NCI-H187 treated with DMSO at 0.1 percent for 48 hours (cell line): ENCODE results near the gene MYO16.
"Not testable (repeated sequence)": the region's sequence is repeated elsewhere in the genome, so short reads cannot be mapped to it uniquely, and the experiment has no call there.

Experiments used
- DNase-seq: peaks from one replicate; lab custom pipeline; 2025; lab: John Stamatoyannopoulos, UW

Gene MYO16

GRCh38 chr13:108983273-108983672 is 353.9 kb downstream of the MYO16 start:
- DNase-seq: no peak

- no peak for DNase-seq
Measured at GRCh38 chr13:108984251-108984920, 355.0 kb downstream of the MYO16 start.

GRCh38 chr13:108985166-108985565 is 355.8 kb downstream of the MYO16 start:
- no peak for DNase-seq

GRCh38 chr13:108987517-108987916 is 358.1 kb downstream of the MYO16 start:
- DNase-seq: no peak

- no peak for DNase-seq
Measured at GRCh38 chr13:108987944-108988343, 358.5 kb downstream of the MYO16 start.

GRCh38 chr13:108991416-108991815 is 362.0 kb downstream of the MYO16 start:
- DNase-seq: not testable (repeated sequence)

- DNase-seq: no peak
Measured at GRCh38 chr13:108993346-108993745, 363.9 kb downstream of the MYO16 start.

GRCh38 chr13:108996430-108996829 is 367.0 kb downstream of the MYO16 start:
- DNase-seq: no peak

GRCh38 chr13:109000207-109000606 is 370.8 kb downstream of the MYO16 start:
- DNase-seq: no peak

GRCh38 chr13:109002934-109003333 is 373.5 kb downstream of the MYO16 start:
- no peak for DNase-seq

GRCh38 chr13:109007946-109008345 is 378.5 kb downstream of the MYO16 start:
- DNase-seq: no peak

- no peak for DNase-seq
Measured at GRCh38 chr13:109009756-109010155, 380.3 kb downstream of the MYO16 start.

GRCh38 chr13:109010912-109011311 is 381.5 kb downstream of the MYO16 start:
- no peak for DNase-seq

GRCh38 chr13:109012115-109012514 is 382.7 kb downstream of the MYO16 start:
- DNase-seq: no peak

- DNase-seq: no peak
Measured at GRCh38 chr13:109021558-109021957, 392.1 kb downstream of the MYO16 start.

GRCh38 chr13:109024611-109025010 is 395.2 kb downstream of the MYO16 start:
- DNase-seq: no peak

- no peak for DNase-seq
Measured at GRCh38 chr13:109026266-109026665, 396.9 kb downstream of the MYO16 start.

GRCh38 chr13:109028624-109029023 is 399.2 kb downstream of the MYO16 start:
- no peak for DNase-seq

- no peak for DNase-seq
Measured at GRCh38 chr13:109033090-109033489, 403.7 kb downstream of the MYO16 start.

GRCh38 chr13:109036078-109036780 is 406.8 kb downstream of the MYO16 start:
- DNase-seq: no peak

- DNase-seq: no peak
Measured at GRCh38 chr13:109043636-109044035, 414.2 kb downstream of the MYO16 start.

GRCh38 chr13:109055850-109056249 is 426.4 kb downstream of the MYO16 start:
- no peak for DNase-seq

GRCh38 chr13:109058087-109058486 is 428.7 kb downstream of the MYO16 start:
- DNase-seq: no peak

GRCh38 chr13:109072505-109072904 is 443.1 kb downstream of the MYO16 start:
- DNase-seq: no peak
